Stimulated activated CD4-positive, alpha-beta T cell treated with anti-CD3 and anti-CD28 coated beads, Interleukin-1b, Interleukin-23, amount 100 ng/mL, for 48 hours (primary cell): ENCODE data around the gene SLC2A1.

ENCODE experiments used
- DNase-seq: peaks from one replicate; pipeline ENCODE4 v3.0.0-alpha.2; 2020

The SLC2A1 gene

DNA sequence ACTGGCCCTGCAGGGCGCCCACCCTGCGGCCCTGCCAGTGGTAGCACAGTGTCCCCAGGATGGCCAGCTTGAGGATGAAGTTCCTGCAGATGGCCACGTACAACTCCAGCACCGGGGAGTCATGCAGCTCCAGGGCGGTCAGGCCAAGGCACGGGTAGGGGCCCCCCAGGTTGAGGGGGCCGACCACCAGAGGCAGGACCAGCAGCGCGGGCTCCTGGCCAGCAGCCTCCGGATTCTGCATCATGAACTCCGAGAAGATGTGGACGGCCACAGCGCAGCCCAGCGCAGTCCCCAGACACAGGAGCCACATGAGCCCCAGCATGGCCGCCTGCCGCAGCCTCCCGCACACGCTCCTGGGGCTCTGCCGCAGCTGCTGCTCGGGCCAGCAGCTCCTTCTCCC lies 71.3 kb downstream of the SLC2A1 start:
- no peak for DNase-seq

DNA sequence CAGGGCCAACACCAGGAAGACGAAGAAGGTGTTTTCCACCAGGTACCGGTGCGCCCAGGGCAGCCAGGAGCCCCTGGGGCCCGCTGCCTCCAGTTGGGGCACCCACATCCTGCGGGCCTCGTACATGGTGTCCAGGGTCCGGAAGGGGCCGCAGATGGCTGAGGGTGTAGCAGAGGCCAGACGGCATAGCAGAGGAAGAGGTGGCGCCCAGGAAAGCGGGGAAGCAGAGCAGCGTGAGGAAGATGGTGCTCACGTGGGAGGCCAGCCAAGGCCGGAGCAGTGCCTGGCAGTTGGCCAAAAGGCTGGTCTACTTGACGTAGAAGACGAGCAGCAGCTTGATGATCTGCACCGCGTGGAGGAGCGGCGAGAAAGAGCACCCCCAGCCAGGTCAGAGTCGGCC lies 71.9 kb downstream of the SLC2A1 start:
- no peak for DNase-seq

DNA sequence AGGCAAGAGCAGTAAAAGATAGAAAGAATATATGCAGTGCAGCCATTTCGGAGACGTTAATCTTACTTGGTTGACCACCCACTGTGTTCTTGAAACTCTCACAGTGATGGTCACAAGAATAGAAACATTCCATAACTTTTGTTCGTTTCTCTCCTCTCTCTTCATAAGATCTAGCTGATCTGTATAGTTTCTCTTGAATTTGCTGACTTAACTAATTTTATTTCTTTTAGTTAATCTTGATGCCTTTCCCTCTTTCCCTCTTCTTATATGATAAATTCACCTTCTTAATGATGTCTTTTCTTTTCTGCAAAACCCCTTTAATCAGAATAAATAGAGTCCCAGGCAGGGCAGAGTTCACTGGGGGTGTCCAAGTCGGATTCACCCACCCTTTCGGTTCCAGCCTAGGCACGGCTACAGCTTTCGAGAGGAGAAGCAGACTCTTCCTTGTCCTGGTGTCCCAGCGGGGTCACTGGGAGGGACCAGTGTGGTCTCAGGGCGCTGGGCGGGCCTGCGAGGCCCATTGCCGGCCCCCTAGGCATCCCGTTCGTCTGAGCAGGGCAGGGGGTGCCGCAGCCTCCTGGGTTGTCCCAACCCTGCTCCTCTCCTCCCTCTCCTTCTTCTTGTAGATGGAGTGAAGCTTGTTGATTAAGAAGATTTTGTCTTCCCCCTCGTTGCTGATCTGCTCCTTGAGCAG lies 72.5 kb downstream of the SLC2A1 start:
- DNase-seq: no peak

DNA sequence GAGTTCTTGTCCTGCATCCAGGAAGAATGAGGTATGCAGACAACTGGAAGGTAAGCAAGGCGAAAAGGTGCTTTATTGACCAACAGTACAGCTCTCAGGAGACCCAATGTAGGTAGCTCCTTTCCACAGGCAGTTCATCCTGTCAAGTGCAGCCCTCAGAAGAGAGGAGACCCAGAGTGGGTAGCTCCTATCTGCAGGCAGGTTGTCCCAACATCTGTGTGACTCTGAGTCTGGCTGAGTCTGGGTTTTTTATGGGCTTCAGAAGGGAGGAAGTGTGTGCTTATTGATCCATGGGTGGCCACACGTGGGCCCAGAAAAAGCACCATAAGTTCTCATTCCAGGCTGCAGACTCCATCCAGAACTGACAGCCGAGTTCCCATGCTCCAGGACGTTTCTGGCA lies 78.3 kb downstream of the SLC2A1 start:
- DNase-seq: no peak

DNA sequence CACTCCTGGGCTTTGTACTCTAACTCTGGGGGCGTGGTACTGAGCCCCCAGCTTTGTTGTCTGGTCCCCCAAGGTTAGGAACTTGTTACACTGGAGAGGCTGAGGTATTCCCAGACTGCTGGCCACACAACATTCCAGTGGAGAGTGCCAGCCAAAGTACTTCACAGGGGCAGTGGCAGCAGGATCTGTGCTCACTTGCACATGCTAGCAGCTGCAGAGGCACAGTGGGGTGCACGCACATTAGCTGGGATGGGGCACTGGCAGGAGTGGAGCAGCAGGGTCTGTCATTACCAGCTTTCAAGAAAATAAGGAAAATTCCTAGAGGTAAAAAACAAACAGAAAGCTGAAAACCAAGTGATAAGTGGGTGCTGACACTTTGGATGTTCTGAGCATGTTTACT lies 81.3 kb downstream of the SLC2A1 start:
- no peak for DNase-seq

DNA sequence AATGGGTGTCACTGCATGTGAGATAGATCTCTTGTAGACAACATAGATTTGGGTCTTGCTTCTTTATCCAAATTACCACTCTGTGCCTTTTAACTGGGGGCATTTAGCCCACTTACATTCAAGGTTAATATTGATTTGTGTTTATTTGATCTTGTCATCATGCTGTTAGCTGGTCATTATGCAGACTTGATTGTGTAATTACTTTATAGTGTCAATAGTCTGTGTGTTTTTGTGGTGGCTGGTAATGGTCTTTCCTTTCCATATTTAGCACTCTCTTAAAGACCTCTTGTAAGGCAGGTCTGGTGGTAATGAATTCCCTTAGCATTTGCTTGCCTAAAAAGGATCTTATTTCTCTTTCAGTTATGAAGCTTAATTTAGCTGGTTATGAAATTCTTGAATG lies 82.7 kb downstream of the SLC2A1 start:
- DNase-seq: no peak
